Astrocyte (in vitro differentiated cells and primary cell): Measurements from ENCODE around the gene KRTAP5-11. TPM values are rescaled to one million over a fixed set of nuclear protein-coding genes. Genes with fewer than 3 reads are reported as not detected.

ENCODE experiments used
- DNase-seq: peaks from one replicate; pipeline ENCODE4 v3.0.0-alpha.2; 2010; ENCODE audit warnings: low read depth
- FAIRE-seq: peaks from 2 replicates; lab custom pipeline; 2011; peaks lifted over from hg19 to GRCh38; lab: Jason Lieb, UNC
- H2AFZ ChIP-seq: 2 replicates; pipeline ENCODE4 v1.6.0; 2012; ENCODE audit warnings: low read depth, low read length, inconsistent platforms
- H3K27ac ChIP-seq: 2 replicates; pipeline ENCODE4 v1.5.1; 2011; ENCODE audit warnings: low read depth, low read length, inconsistent platforms
- H3K27me3 ChIP-seq: 2 replicates; pipeline ENCODE4 v1.6.0; 2011; ENCODE audit warnings: low read length, inconsistent platforms; ENCODE audit not compliant: insufficient read depth
- H3K36me3 ChIP-seq: 2 replicates; pipeline ENCODE4 v1.5.1; 2011; ENCODE audit warnings: low read length, inconsistent platforms; ENCODE audit not compliant: insufficient read depth
- H3K4me1 ChIP-seq: 2 replicates; pipeline ENCODE4 v1.5.1; 2011; ENCODE audit warnings: low read length, inconsistent platforms; ENCODE audit not compliant: insufficient read depth
- H3K4me2 ChIP-seq: 2 replicates; pipeline ENCODE4 v1.6.0; 2012; ENCODE audit warnings: low read length, inconsistent platforms
- H3K4me3 ChIP-seq: 2 replicates; pipeline ENCODE4 v1.5.1; 2011; ENCODE audit warnings: low read depth, mild to moderate bottlenecking, low read length, inconsistent platforms; ENCODE audit not compliant: insufficient read depth
- H3K79me2 ChIP-seq: 2 replicates; pipeline ENCODE4 v1.6.0; 2012; ENCODE audit warnings: mild to moderate bottlenecking, low read length, inconsistent platforms; ENCODE audit not compliant: insufficient read depth
- H3K9ac ChIP-seq: 2 replicates; pipeline ENCODE4 v1.6.0; 2012; ENCODE audit warnings: mild to moderate bottlenecking, low read length, inconsistent platforms
- H3K9me3 ChIP-seq: 2 replicates; pipeline ENCODE4 v1.5.1; 2012; ENCODE audit warnings: low read depth, mild to moderate bottlenecking, low read length, inconsistent platforms; ENCODE audit not compliant: insufficient read depth
- H4K20me1 ChIP-seq: 2 replicates; pipeline ENCODE4 v1.6.0; 2012; ENCODE audit warnings: low read length, inconsistent platforms; ENCODE audit not compliant: insufficient read depth
- H3K27ac Mint-ChIP-seq: one replicate; pipeline ENCODE4 v1.8.0; 2021; ENCODE audit warnings: mild to moderate bottlenecking, mixed read lengths; ENCODE audit not compliant: unreplicated experiment
- H3K27me3 Mint-ChIP-seq: one replicate; pipeline ENCODE4 v1.8.0; 2021; ENCODE audit warnings: low read depth, mixed read lengths; ENCODE audit not compliant: unreplicated experiment
- H3K36me3 Mint-ChIP-seq: one replicate; pipeline ENCODE4 v1.8.0; 2021; ENCODE audit warnings: low read depth, mixed read lengths; ENCODE audit not compliant: unreplicated experiment
- H3K4me1 Mint-ChIP-seq: one replicate; pipeline ENCODE4 v1.8.0; 2021; ENCODE audit warnings: low read depth, mixed read lengths; ENCODE audit not compliant: unreplicated experiment
- H3K4me3 Mint-ChIP-seq: one replicate; pipeline ENCODE4 v1.8.0; 2021; ENCODE audit warnings: mild to moderate bottlenecking, moderate library complexity, mixed read lengths; ENCODE audit not compliant: unreplicated experiment
- H3K9me3 Mint-ChIP-seq: one replicate; pipeline ENCODE4 v1.8.0; 2021; ENCODE audit warnings: mild to moderate bottlenecking, mixed read lengths; ENCODE audit not compliant: unreplicated experiment
- EZH2 ChIP-seq: IDR thresholded peaks from 2 replicates; pipeline ENCODE4 v1.6.1; 2012; ENCODE audit warnings: mild to moderate bottlenecking, low read length, inconsistent platforms; ENCODE audit not compliant: insufficient read depth
- total RNA-seq: library from RNA; stranded (reverse); gene quantifications from 2 replicates; pipeline ENCODE4 v1.2.1, GENCODE V29; 2021
- TF ChIP-seq, protein P1 (sequence below): IDR thresholded peaks from 2 replicates; pipeline ENCODE4 v1.5.1; 2011; ENCODE audit warnings: low read depth, mild to moderate bottlenecking, inconsistent platforms, low read length, moderate library complexity; ENCODE audit not compliant: insufficient read depth

KRTAP5-11 gene
- total RNA-seq, 1 donor from 2014 or later: not detected

DNA sequence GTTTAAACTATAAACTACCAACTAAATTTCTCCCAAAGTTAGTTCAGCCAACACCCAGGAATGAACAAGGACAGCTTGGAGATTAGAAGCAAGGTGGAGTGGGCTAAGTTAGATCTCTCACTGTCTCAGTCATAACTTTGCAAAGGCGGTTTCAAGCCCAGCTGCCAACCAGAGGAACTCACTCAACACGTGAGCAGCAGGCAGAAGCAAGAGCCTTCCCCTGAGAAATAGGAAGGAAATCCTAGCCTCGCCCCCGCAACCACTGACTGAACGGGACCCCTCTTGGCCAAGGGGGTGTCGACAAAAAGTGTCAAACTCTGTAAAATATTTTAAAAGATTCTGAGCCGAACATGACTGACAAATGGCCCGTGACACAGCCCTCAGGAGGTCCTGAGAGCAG is 38.8 kb downstream of the KRTAP5-11 start:
- no peak for DNase-seq
- Mint-ChIP-seq H3K27me3 (peaks cover 37% of the 10 kb centered on the region), H3K4me3 (no peak overlapping the region), H3K27ac (no peak overlapping the region), H3K4me1 (peaks cover 7% of the 10 kb centered on the region), H3K9me3 (peaks cover 7% of the 10 kb centered on the region), H3K36me3 (peaks cover 7% of the 10 kb centered on the region)
- H4K20me1 ChIP-seq: no peaks in the 10 kb centered on the region
- TF ChIP-seq, protein P1, sequence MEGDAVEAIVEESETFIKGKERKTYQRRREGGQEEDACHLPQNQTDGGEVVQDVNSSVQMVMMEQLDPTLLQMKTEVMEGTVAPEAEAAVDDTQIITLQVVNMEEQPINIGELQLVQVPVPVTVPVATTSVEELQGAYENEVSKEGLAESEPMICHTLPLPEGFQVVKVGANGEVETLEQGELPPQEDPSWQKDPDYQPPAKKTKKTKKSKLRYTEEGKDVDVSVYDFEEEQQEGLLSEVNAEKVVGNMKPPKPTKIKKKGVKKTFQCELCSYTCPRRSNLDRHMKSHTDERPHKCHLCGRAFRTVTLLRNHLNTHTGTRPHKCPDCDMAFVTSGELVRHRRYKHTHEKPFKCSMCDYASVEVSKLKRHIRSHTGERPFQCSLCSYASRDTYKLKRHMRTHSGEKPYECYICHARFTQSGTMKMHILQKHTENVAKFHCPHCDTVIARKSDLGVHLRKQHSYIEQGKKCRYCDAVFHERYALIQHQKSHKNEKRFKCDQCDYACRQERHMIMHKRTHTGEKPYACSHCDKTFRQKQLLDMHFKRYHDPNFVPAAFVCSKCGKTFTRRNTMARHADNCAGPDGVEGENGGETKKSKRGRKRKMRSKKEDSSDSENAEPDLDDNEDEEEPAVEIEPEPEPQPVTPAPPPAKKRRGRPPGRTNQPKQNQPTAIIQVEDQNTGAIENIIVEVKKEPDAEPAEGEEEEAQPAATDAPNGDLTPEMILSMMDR: no peak
- TF ChIP-seq EZH2: no peak
- no peaks in the 10 kb centered on the region for H3K4me1 ChIP-seq
- H3K4me2 ChIP-seq: no peak overlapping the region
- no peak overlapping the region for H2AFZ ChIP-seq
- H3K27me3 ChIP-seq: no peaks in the 10 kb centered on the region
- H3K36me3 ChIP-seq: no peaks in the 10 kb centered on the region
- no peak overlapping the region for H3K4me3 ChIP-seq
- no peak overlapping the region for H3K27ac ChIP-seq
- H3K9ac ChIP-seq: no peak overlapping the region
- no peaks in the 10 kb centered on the region for H3K79me2 ChIP-seq
- FAIRE-seq: no peak
- H3K9me3 ChIP-seq: no peaks in the 10 kb centered on the region

GRCh38 chr11:71542879-71543777 is 39.5 kb downstream of the KRTAP5-11 start:
- no peaks in the 10 kb centered on the region for H3K27me3 ChIP-seq
- no peaks in the 10 kb centered on the region for H4K20me1 ChIP-seq
- no peak for FAIRE-seq
- no peak overlapping the region for H3K4me3 ChIP-seq
- Mint-ChIP-seq H3K27me3 (peaks cover 31% of the 10 kb centered on the region), H3K4me1 (peaks cover 8% of the 10 kb centered on the region), H3K36me3 (peaks cover 6% of the 10 kb centered on the region), H3K4me3 (no peak overlapping the region), H3K27ac (no peak overlapping the region), H3K9me3 (peaks cover 7% of the 10 kb centered on the region)
- H3K4me1 ChIP-seq: no peaks in the 10 kb centered on the region
- H3K9ac ChIP-seq: no peak overlapping the region
- TF ChIP-seq, protein P1: no peak
- TF ChIP-seq EZH2: no peak
- H3K27ac ChIP-seq: no peak overlapping the region
- no peaks in the 10 kb centered on the region for H3K79me2 ChIP-seq
- H3K4me2 ChIP-seq: no peak overlapping the region
- no peak overlapping the region for H2AFZ ChIP-seq
- no peaks in the 10 kb centered on the region for H3K36me3 ChIP-seq
- no peaks in the 10 kb centered on the region for H3K9me3 ChIP-seq
- DNase-seq: no peak

GRCh38 chr11:71542382-71542781 is 40.3 kb downstream of the KRTAP5-11 start:
- FAIRE-seq (no peak), DNase-seq (no peak)
- no peaks in the 10 kb centered on the region for H3K9me3 ChIP-seq

More at GRCh38 chr11:71542382-71542781, 40.3 kb downstream of the KRTAP5-11 start:
- TF ChIP-seq, protein P1: no peak
- TF ChIP-seq EZH2: no peak
- H3K27me3 Mint-ChIP-seq: peaks cover 26% of the 10 kb centered on the region
- H2AFZ ChIP-seq: no peak overlapping the region
- H3K9ac ChIP-seq: no peak overlapping the region
- H3K27me3 ChIP-seq: no peaks in the 10 kb centered on the region
- no peak overlapping the region for H3K4me3 Mint-ChIP-seq
- H3K4me1 ChIP-seq: no peaks in the 10 kb centered on the region
- no peaks in the 10 kb centered on the region for H3K79me2 ChIP-seq
- H3K9me3 Mint-ChIP-seq: peaks cover 7% of the 10 kb centered on the region
- H3K4me2 ChIP-seq: no peak overlapping the region
- no peak overlapping the region for H3K27ac Mint-ChIP-seq
- H3K27ac ChIP-seq: no peak overlapping the region
- peaks cover 8% of the 10 kb centered on the region for H3K4me1 Mint-ChIP-seq
- H3K36me3 Mint-ChIP-seq: peaks cover 5% of the 10 kb centered on the region
- H3K36me3 ChIP-seq: no peaks in the 10 kb centered on the region
- H4K20me1 ChIP-seq: no peaks in the 10 kb centered on the region
- H3K4me3 ChIP-seq: no peak overlapping the region
